Measurements from ENCODE around the gene VAC14.

DNA sequence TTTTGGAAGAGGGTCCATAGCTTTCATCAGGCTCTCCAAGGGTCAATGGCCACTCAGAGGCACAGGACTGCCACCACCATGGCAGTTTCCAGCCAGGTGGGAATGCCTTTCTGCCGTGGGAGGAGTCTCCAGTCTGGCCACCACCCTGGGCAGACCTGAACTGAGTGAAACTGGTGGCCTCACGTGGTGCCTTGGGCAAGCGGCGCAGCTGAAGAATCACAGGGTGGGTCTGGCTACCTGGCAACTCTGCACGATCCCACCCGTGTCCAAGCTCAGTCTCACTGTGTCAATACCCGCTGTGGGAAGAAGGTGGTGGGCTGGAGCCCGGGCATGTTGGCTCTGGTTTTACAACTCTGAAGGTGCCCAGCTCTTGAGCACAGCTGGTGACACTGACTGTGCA lies 31.8 kb downstream of the VAC14 start:
- TF ChIP-seq POLR2A (IDR thresholded peaks at IDR 0.05; ENCODE audit: low read length): no peak
- TF ChIP-seq EP300 (IDR thresholded peaks at IDR 0.05): no peak
- TF ChIP-seq, protein P1, sequence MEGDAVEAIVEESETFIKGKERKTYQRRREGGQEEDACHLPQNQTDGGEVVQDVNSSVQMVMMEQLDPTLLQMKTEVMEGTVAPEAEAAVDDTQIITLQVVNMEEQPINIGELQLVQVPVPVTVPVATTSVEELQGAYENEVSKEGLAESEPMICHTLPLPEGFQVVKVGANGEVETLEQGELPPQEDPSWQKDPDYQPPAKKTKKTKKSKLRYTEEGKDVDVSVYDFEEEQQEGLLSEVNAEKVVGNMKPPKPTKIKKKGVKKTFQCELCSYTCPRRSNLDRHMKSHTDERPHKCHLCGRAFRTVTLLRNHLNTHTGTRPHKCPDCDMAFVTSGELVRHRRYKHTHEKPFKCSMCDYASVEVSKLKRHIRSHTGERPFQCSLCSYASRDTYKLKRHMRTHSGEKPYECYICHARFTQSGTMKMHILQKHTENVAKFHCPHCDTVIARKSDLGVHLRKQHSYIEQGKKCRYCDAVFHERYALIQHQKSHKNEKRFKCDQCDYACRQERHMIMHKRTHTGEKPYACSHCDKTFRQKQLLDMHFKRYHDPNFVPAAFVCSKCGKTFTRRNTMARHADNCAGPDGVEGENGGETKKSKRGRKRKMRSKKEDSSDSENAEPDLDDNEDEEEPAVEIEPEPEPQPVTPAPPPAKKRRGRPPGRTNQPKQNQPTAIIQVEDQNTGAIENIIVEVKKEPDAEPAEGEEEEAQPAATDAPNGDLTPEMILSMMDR (IDR thresholded peaks at IDR 0.05): no peak
- no peak for TF ChIP-seq HDAC2 (IDR thresholded peaks at IDR 0.05)
- no peak for TF ChIP-seq SREBF2 (IDR thresholded peaks at IDR 0.05)
- no peak for TF ChIP-seq MAZ (IDR thresholded peaks at IDR 0.05; ENCODE audit: borderline replicate concordance, low read depth, low read length)
- no peak for TF ChIP-seq MAFK (IDR thresholded peaks at IDR 0.05; ENCODE audit: partially characterized antibody)
- no peak for TF ChIP-seq CEBPB (IDR thresholded peaks at IDR 0.05)
- TF ChIP-seq, protein P2, sequence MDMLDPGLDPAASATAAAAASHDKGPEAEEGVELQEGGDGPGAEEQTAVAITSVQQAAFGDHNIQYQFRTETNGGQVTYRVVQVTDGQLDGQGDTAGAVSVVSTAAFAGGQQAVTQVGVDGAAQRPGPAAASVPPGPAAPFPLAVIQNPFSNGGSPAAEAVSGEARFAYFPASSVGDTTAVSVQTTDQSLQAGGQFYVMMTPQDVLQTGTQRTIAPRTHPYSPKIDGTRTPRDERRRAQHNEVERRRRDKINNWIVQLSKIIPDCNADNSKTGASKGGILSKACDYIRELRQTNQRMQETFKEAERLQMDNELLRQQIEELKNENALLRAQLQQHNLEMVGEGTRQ (IDR thresholded peaks at IDR 0.05): no peak
- TF ChIP-seq KDM1A (IDR thresholded peaks at IDR 0.05; ENCODE audit: low read depth): no peak
- no peak for TF ChIP-seq ZC3H11A (IDR thresholded peaks at IDR 0.05)
- TF ChIP-seq, protein P3, sequence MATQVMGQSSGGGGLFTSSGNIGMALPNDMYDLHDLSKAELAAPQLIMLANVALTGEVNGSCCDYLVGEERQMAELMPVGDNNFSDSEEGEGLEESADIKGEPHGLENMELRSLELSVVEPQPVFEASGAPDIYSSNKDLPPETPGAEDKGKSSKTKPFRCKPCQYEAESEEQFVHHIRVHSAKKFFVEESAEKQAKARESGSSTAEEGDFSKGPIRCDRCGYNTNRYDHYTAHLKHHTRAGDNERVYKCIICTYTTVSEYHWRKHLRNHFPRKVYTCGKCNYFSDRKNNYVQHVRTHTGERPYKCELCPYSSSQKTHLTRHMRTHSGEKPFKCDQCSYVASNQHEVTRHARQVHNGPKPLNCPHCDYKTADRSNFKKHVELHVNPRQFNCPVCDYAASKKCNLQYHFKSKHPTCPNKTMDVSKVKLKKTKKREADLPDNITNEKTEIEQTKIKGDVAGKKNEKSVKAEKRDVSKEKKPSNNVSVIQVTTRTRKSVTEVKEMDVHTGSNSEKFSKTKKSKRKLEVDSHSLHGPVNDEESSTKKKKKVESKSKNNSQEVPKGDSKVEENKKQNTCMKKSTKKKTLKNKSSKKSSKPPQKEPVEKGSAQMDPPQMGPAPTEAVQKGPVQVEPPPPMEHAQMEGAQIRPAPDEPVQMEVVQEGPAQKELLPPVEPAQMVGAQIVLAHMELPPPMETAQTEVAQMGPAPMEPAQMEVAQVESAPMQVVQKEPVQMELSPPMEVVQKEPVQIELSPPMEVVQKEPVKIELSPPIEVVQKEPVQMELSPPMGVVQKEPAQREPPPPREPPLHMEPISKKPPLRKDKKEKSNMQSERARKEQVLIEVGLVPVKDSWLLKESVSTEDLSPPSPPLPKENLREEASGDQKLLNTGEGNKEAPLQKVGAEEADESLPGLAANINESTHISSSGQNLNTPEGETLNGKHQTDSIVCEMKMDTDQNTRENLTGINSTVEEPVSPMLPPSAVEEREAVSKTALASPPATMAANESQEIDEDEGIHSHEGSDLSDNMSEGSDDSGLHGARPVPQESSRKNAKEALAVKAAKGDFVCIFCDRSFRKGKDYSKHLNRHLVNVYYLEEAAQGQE (IDR thresholded peaks at IDR 0.05): no peak
- TF ChIP-seq, protein P4, sequence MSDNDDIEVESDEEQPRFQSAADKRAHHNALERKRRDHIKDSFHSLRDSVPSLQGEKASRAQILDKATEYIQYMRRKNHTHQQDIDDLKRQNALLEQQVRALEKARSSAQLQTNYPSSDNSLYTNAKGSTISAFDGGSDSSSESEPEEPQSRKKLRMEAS (IDR thresholded peaks at IDR 0.05): no peak
- no peak for TF ChIP-seq SMC3 (IDR thresholded peaks at IDR 0.05)

Measured in A549 (cell line).